Keratinocyte (primary cell): ENCODE results near the gene PLEKHA8. TPM values are rescaled to one million over a fixed set of nuclear protein-coding genes. Genes with fewer than 3 reads are reported as not detected.

Experiments
- DNase-seq: peaks from one replicate; pipeline ENCODE4 v3.0.0-alpha.2; 2011; ENCODE audit warnings: low read depth, missing footprints, low spot score
- FAIRE-seq: peaks from 2 replicates; lab custom pipeline; 2011; peaks lifted over from hg19 to GRCh38; lab: Jason Lieb, UNC
- H2AFZ ChIP-seq: 2 replicates; pipeline ENCODE4 v1.6.0; 2012; ENCODE audit warnings: low read length, control low read depth, inconsistent platforms; ENCODE audit not compliant: control insufficient read depth
- H3K27ac ChIP-seq: 2 replicates; pipeline ENCODE4 v1.5.1; 2011; ENCODE audit warnings: low read length; ENCODE audit not compliant: control insufficient read depth, insufficient read depth
- H3K27me3 ChIP-seq: 3 replicates; pipeline ENCODE4 v1.6.0; 2011; ENCODE audit warnings: low read length; ENCODE audit not compliant: control insufficient read depth, insufficient read depth; ENCODE audit errors: extremely low read depth
- H3K36me3 ChIP-seq, 2 experiments: 2 replicates in 1 of 2; 3 replicates in 1 of 2; pipeline ENCODE4 v1.5.1; 2011; ENCODE audit warnings: low read length in 2 of 2, mild to moderate bottlenecking in 1 of 2; ENCODE audit not compliant: control insufficient read depth in 2 of 2, insufficient read depth in 2 of 2; ENCODE audit errors: extremely low read depth in 1 of 2
- H3K4me1 ChIP-seq: 3 replicates; pipeline ENCODE4 v1.5.1; 2011; ENCODE audit warnings: low read length; ENCODE audit not compliant: control insufficient read depth, insufficient read depth; ENCODE audit errors: extremely low read depth
- H3K4me2 ChIP-seq: 3 replicates; pipeline ENCODE4 v1.6.0; 2011; ENCODE audit warnings: low read depth, low read length; ENCODE audit not compliant: control insufficient read depth, insufficient read depth; ENCODE audit errors: extremely low read depth
- H3K4me3 ChIP-seq, 3 experiments: fragments of 200-600 bp in 1 of 3; sonication (generic) in 1 of 3; 2 replicates in 2 of 3; 3 replicates in 1 of 3; pipeline ENCODE4 v1.5.1; 2011 to 2016; ENCODE audit warnings: low read length in 3 of 3, mild to moderate bottlenecking in 3 of 3, control low read depth in 2 of 3, inconsistent platforms in 1 of 3, low read depth in 1 of 3, mixed read lengths in 1 of 3, mixed run types in 1 of 3, moderate library complexity in 1 of 3; ENCODE audit not compliant: control insufficient read depth in 2 of 3, insufficient read depth in 2 of 3; ENCODE audit errors: extremely low read depth in 1 of 3
- H3K79me2 ChIP-seq: 2 replicates; pipeline ENCODE4 v1.6.0; 2012; ENCODE audit warnings: low read length; ENCODE audit not compliant: control insufficient read depth, insufficient read depth
- H3K9ac ChIP-seq: 3 replicates; pipeline ENCODE4 v1.6.0; 2011; ENCODE audit warnings: low read length; ENCODE audit not compliant: control insufficient read depth, insufficient read depth; ENCODE audit errors: extremely low read depth
- H3K9me1 ChIP-seq: 3 replicates; pipeline ENCODE4 v1.6.0; 2011; ENCODE audit warnings: low read length; ENCODE audit not compliant: control insufficient read depth, insufficient read depth; ENCODE audit errors: extremely low read depth
- H3K9me3 ChIP-seq: 2 replicates; pipeline ENCODE4 v1.5.1; 2012; ENCODE audit warnings: low read depth, low read length; ENCODE audit not compliant: control insufficient read depth
- H4K20me1 ChIP-seq: 3 replicates; pipeline ENCODE4 v1.6.0; 2011; ENCODE audit warnings: low read length; ENCODE audit not compliant: control insufficient read depth, insufficient read depth; ENCODE audit errors: extremely low read depth
- EZH2 ChIP-seq: IDR thresholded peaks from one replicate; pipeline ENCODE4 v1.6.1; 2012; ENCODE audit warnings: inconsistent platforms, mild to moderate bottlenecking, low read length, moderate library complexity
- dilution Hi-C: fragments of 300-500 bp; cut with MboI; formaldehyde crosslinking; loops from one replicate; pipeline ENCODE4 v1.7.0; 2020; ENCODE audit warnings: low sequenced_read_pairs; ENCODE audit not compliant: extremely low pct_ligation_motif_present
- polyA plus RNA-seq, 5 experiments: library from polyadenylated mRNA; depleted of rRNA in 3 of 5; stranded (reverse) in 3 of 5; stranded (forward) in 1 of 5; unstranded in 1 of 5; fragments of >200 nt; gene quantifications; 1 replicate in 1 of 5; 2 replicates in 3 of 5; 3 replicates in 1 of 5; pipeline versions ENCODE4 v1.2.1 to v1.2.3, GENCODE V29; 2011 to 2012; ENCODE audit warnings: missing spikeins in 2 of 5, low read depth in 1 of 5, low replicate concordance in 1 of 5
- TF ChIP-seq, protein P1 (sequence below), 3 experiments: IDR thresholded peaks in 1 of 3; conservative IDR thresholded peaks in 1 of 3; optimal IDR thresholded peaks in 1 of 3; 2 replicates in 2 of 3; 3 replicates in 1 of 3; pipeline versions ENCODE3 to v1.5.1; 2011; ENCODE audit warnings: low read length in 3 of 3, mild to moderate bottlenecking in 3 of 3, moderate library complexity in 2 of 3, control low read depth in 1 of 3, inconsistent platforms in 1 of 3; ENCODE audit not compliant: insufficient read depth in 2 of 3; ENCODE audit errors: extremely low read depth in 1 of 3

PLEKHA8 gene
- polyA plus RNA-seq, 1 donor (not counting 4 experiments of a cell fraction or from before 2014, with no cell fraction given) = 9.6 TPM

DNA sequence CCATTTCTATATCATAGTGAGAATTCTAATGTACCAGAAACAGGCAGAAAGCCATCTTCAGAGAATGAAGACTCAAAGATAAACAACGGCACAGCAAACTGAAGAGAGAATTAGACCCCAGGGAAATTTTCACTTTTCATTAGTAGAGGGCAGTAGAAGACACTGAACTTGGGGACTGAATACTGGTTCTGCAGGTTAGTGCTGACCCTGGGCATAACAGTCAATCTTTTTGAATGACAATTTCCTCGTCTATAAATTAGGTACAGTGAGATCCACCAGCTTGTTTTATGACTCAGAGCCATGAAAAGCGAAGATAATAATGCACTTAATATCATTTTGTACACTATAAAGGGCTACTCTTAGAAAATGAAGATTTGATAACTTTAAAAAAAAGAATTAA lies 15.5 kb upstream of the PLEKHA8 start:
- TF ChIP-seq, protein P1, sequence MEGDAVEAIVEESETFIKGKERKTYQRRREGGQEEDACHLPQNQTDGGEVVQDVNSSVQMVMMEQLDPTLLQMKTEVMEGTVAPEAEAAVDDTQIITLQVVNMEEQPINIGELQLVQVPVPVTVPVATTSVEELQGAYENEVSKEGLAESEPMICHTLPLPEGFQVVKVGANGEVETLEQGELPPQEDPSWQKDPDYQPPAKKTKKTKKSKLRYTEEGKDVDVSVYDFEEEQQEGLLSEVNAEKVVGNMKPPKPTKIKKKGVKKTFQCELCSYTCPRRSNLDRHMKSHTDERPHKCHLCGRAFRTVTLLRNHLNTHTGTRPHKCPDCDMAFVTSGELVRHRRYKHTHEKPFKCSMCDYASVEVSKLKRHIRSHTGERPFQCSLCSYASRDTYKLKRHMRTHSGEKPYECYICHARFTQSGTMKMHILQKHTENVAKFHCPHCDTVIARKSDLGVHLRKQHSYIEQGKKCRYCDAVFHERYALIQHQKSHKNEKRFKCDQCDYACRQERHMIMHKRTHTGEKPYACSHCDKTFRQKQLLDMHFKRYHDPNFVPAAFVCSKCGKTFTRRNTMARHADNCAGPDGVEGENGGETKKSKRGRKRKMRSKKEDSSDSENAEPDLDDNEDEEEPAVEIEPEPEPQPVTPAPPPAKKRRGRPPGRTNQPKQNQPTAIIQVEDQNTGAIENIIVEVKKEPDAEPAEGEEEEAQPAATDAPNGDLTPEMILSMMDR (optimal IDR thresholded peaks at IDR 0.05 in 1 of 3, IDR thresholded peaks at IDR 0.05 in 1 of 3, conservative IDR thresholded peaks at IDR 0.05 in 1 of 3; ENCODE audit: extremely low read depth in 1 of 3, insufficient read depth in 2 of 3, low read length in 3 of 3) = no peak
- no peak for TF ChIP-seq EZH2
- dilution Hi-C loops = no loop called here
- Histone ChIP-seq H2AFZ (no peak overlapping the region), H3K4me1 (no peaks in the 10 kb centered on the region), H4K20me1 (no peaks in the 10 kb centered on the region), H3K9ac (no peak overlapping the region), H3K36me3 (peaks cover 0 to 4% of the 10 kb centered on the region in 2 experiments), H3K4me2 (no peak overlapping the region), H3K4me3 (no peak overlapping the region), H3K9me1 (no peaks in the 10 kb centered on the region), H3K79me2 (no peaks in the 10 kb centered on the region), H3K9me3 (no peaks in the 10 kb centered on the region), H3K27me3 (no peaks in the 10 kb centered on the region), H3K27ac (no peak overlapping the region)
- DNase-seq = no peak
- no peak for FAIRE-seq

GRCh38 chr7:30018451-30018850 lies 9.8 kb upstream of the PLEKHA8 start:
- Histone ChIP-seq H3K9me3 (no peaks in the 10 kb centered on the region), H3K27ac (no peak overlapping the region), H3K4me1 (peaks cover 12% of the 10 kb centered on the region), H2AFZ (no peak overlapping the region), H3K4me2 (no peak overlapping the region), H3K9me1 (no peaks in the 10 kb centered on the region), H3K36me3 (peaks cover 0 to 5% of the 10 kb centered on the region in 2 experiments), H3K27me3 (no peaks in the 10 kb centered on the region), H4K20me1 (no peaks in the 10 kb centered on the region), H3K4me3 (no peak overlapping the region), H3K79me2 (peaks cover 7% of the 10 kb centered on the region), H3K9ac (no peak overlapping the region)
- no peak for TF ChIP-seq EZH2
- TF ChIP-seq, protein P1 (optimal IDR thresholded peaks at IDR 0.05 in 1 of 3, IDR thresholded peaks at IDR 0.05 in 1 of 3, conservative IDR thresholded peaks at IDR 0.05 in 1 of 3; ENCODE audit: extremely low read depth in 1 of 3, insufficient read depth in 2 of 3, low read length in 3 of 3) = no peak
- FAIRE-seq (no peak), DNase-seq (no peak)
- dilution Hi-C loops = no loop called here
